Measurements from ENCODE around the gene PCNX4.

PCNX4 gene

DNA sequence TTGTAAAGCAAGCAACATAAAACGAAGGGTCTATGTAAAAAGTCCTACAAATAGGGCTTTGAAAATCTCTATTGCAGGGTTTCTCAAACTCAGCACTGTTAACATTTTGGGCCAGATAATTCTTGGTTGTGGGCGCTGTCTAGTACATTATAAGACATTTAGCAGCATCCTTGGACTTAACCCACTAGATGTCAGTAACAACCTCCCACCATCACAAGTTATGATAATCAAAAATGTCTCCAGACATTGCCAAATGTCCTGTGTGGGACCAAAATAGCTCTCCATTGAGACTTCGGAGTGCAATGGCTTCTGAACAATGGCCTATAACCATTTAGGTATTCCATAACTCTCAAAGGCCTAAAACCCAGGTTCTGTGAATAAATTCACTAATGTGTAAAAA lies 96.4 kb downstream of the PCNX4 start:
- no peak overlapping the region for H3K27ac ChIP-seq (ENCODE audit: low read length)
- no peak overlapping the region; the same call in 1 of the 2 replicates for H3K4me2 ChIP-seq (ENCODE audit: low read length)
- TF ChIP-seq CTCF (IDR thresholded peaks at IDR 0.05; ENCODE audit: low read depth, low read length): peak; percentile 67
- no peak for TF ChIP-seq EZH2phosphoT487 (IDR thresholded peaks at IDR 0.05; ENCODE audit: low read depth)
- H3K4me1 ChIP-seq (ENCODE audit: low read length): peaks cover 56% of the 10 kb centered on the region
- no peaks in the 10 kb centered on the region for H3K36me3 ChIP-seq (replicated peaks; ENCODE audit: low read depth, low read length)
- no peaks in the 10 kb centered on the region for H3K9me3 ChIP-seq (ENCODE audit: insufficient read depth, low read length)
- no peak overlapping the region for H3K4me3 ChIP-seq (ENCODE audit: low read length)
- no peaks in the 10 kb centered on the region for H4K20me1 ChIP-seq (ENCODE audit: insufficient read depth, low read length)
- H3K79me2 ChIP-seq (ENCODE audit: low read length): no peaks in the 10 kb centered on the region
- no peak overlapping the region for H2AFZ ChIP-seq (ENCODE audit: low read depth, low read length)
- no peaks in the 10 kb centered on the region for H3K27me3 ChIP-seq (ENCODE audit: low read depth, low read length)
- H3K9ac ChIP-seq (ENCODE audit: low read length): no peak overlapping the region

- no peaks in the 10 kb centered on the region for H3K79me2 ChIP-seq (ENCODE audit: low read length)
- no peak overlapping the region for H3K4me2 ChIP-seq (ENCODE audit: low read length)
- no peak overlapping the region for H3K9ac ChIP-seq (ENCODE audit: low read length)
- H2AFZ ChIP-seq (ENCODE audit: low read depth, low read length): no peak overlapping the region
- H4K20me1 ChIP-seq (ENCODE audit: insufficient read depth, low read length): no peaks in the 10 kb centered on the region
- no peak overlapping the region for H3K27ac ChIP-seq (ENCODE audit: low read length)
- H3K27me3 ChIP-seq (ENCODE audit: low read depth, low read length): no peaks in the 10 kb centered on the region
- no peaks in the 10 kb centered on the region for H3K36me3 ChIP-seq (replicated peaks; ENCODE audit: low read depth, low read length)
- no peak overlapping the region for H3K4me3 ChIP-seq (ENCODE audit: low read length)
- H3K4me1 ChIP-seq (ENCODE audit: low read length): peaks cover 50% of the 10 kb centered on the region
- no peak for TF ChIP-seq EZH2phosphoT487 (IDR thresholded peaks at IDR 0.05; ENCODE audit: low read depth)
- TF ChIP-seq CTCF (IDR thresholded peaks at IDR 0.05; ENCODE audit: low read depth, low read length): no peak
- H3K9me3 ChIP-seq (ENCODE audit: insufficient read depth, low read length): no peaks in the 10 kb centered on the region
Measured at GRCh38 chr14:60188696-60189095, 97.0 kb downstream of the PCNX4 start.

DNA sequence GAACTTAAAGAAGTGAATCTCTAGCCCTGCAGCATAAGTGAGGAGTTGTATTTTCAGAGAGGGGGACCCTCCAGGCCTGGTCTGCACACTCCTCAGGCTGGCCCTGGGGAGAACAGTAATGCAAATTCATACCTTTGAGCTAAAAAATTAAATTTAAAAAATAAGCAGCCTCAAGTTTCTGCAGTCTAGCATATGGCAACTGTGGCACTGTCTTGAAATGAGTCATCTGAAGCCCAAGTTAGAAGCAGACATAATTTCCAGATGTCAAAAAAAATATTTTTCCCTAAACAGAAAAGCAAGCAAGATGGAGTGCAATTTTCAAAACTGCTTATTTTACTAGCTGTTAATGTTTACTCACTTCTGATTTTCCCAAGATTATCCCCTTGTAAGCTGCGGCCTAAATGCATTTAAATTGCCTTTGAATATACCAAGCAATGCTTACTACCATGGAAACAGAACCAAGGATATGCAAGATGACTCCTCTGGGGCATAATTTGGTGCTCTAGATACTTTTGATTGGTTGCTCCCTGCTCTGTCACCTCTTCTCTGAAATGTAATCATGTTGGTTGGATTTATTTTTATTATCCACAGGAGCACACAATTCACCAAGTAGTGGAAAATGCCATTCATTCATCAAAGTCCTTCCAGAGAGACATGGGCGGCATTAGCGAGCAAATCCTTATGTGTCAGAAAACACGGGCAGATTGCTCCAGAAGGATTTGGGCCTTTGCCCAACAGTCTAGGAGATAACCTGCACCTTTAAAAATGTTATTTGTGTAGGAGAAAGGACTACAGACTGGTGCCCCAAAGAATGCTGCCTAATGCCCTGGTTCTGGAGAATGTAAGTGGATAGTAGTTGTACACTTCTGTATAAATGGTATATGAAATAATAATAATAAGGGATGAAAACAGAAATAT lies 98.5 kb downstream of the PCNX4 start:
- Histone ChIP-seq H2AFZ (ENCODE audit: low read depth, low read length) (no peak overlapping the region), H3K4me2 (ENCODE audit: low read length) (peak overlapping the region; percentile 64), H3K9ac (ENCODE audit: low read length) (no peak overlapping the region), H3K27ac (ENCODE audit: low read length) (peak overlapping the region; percentile 76), H3K4me1 (ENCODE audit: low read length) (peaks cover 38% of the 10 kb centered on the region), H3K4me3 (ENCODE audit: low read length) (peak overlapping the region; percentile 12; the same call in 1 of the 2 replicates), H4K20me1 (ENCODE audit: insufficient read depth, low read length) (no peaks in the 10 kb centered on the region), H3K36me3 (replicated peaks; ENCODE audit: low read depth, low read length) (no peaks in the 10 kb centered on the region), H3K79me2 (ENCODE audit: low read length) (no peaks in the 10 kb centered on the region), H3K9me3 (ENCODE audit: insufficient read depth, low read length) (no peaks in the 10 kb centered on the region), H3K27me3 (ENCODE audit: low read depth, low read length) (no peaks in the 10 kb centered on the region)
- no peak for TF ChIP-seq CTCF (IDR thresholded peaks at IDR 0.05; ENCODE audit: low read depth, low read length)
- no peak for TF ChIP-seq EZH2phosphoT487 (IDR thresholded peaks at IDR 0.05; ENCODE audit: low read depth)

GRCh38 chr14:60195179-60195810 lies 103.6 kb downstream of the PCNX4 start:
- no peak overlapping the region for H3K4me3 ChIP-seq (ENCODE audit: low read length)
- H4K20me1 ChIP-seq (ENCODE audit: insufficient read depth, low read length): no peaks in the 10 kb centered on the region
- H3K4me2 ChIP-seq (ENCODE audit: low read length): no peak overlapping the region
- no peak for TF ChIP-seq EZH2phosphoT487 (IDR thresholded peaks at IDR 0.05; ENCODE audit: low read depth)
- TF ChIP-seq CTCF (IDR thresholded peaks at IDR 0.05; ENCODE audit: low read depth, low read length): peak; percentile 76
- H2AFZ ChIP-seq (ENCODE audit: low read depth, low read length): no peak overlapping the region
- peaks cover 8% of the 10 kb centered on the region for H3K36me3 ChIP-seq (replicated peaks; ENCODE audit: low read depth, low read length)
- no peak overlapping the region for H3K9ac ChIP-seq (ENCODE audit: low read length)
- H3K79me2 ChIP-seq (ENCODE audit: low read length): no peaks in the 10 kb centered on the region
- no peaks in the 10 kb centered on the region for H3K27me3 ChIP-seq (ENCODE audit: low read depth, low read length)
- peaks cover 35% of the 10 kb centered on the region for H3K4me1 ChIP-seq (ENCODE audit: low read length)
- peaks cover 9% of the 10 kb centered on the region; the same call in 1 of the 2 replicates for H3K9me3 ChIP-seq (ENCODE audit: insufficient read depth, low read length)
- no peak overlapping the region for H3K27ac ChIP-seq (ENCODE audit: low read length)
